Activated gamma-delta T cell treated with Interleukin-2 at 50 U/mL for 16 hours (primary cell): ENCODE measurements around the gene AMER3.
A peak's percentile ranks its signal among the peaks of the same experiment; 100 is the strongest.

Experiments used
- DNase-seq: peaks from one replicate; pipeline ENCODE4 v3.0.0-alpha.2; 2020

The AMER3 gene

GRCh38 chr2:130785466-130786055, 30.2 kb downstream of the AMER3 start:
- no peak for DNase-seq

- DNase-seq: no peak
These were observed 30.7 kb downstream of the AMER3 start for GRCh38 chr2:130786076-130786475.

GRCh38 chr2:130787841-130788240, 32.5 kb downstream of the AMER3 start:
- DNase-seq: no peak

GRCh38 chr2:130790312-130790711, 35.0 kb downstream of the AMER3 start:
- no peak for DNase-seq

GRCh38 chr2:130790804-130791616, 35.7 kb downstream of the AMER3 start:
- no peak for DNase-seq

GRCh38 chr2:130791617-130791939, 36.2 kb downstream of the AMER3 start:
- DNase-seq: no peak

GRCh38 chr2:130795431-130795830, 40.1 kb downstream of the AMER3 start:
- DNase-seq: no peak

GRCh38 chr2:130796290-130796689, 41.0 kb downstream of the AMER3 start:
- no peak for DNase-seq

GRCh38 chr2:130797493-130798435, 42.4 kb downstream of the AMER3 start:
- DNase-seq: peak; percentile 93

GRCh38 chr2:130798472-130799218, 43.3 kb downstream of the AMER3 start:
- DNase-seq: no peak

GRCh38 chr2:130799295-130799694, 44.0 kb downstream of the AMER3 start:
- DNase-seq: no peak

GRCh38 chr2:130805613-130806012, 50.3 kb downstream of the AMER3 start:
- no peak for DNase-seq

- no peak for DNase-seq
These were observed 51.0 kb downstream of the AMER3 start for GRCh38 chr2:130806370-130806769.

- no peak for DNase-seq
These were observed 52.5 kb downstream of the AMER3 start for GRCh38 chr2:130807659-130808385.

- no peak for DNase-seq
These were observed 53.3 kb downstream of the AMER3 start for GRCh38 chr2:130808482-130809268.

- DNase-seq: no peak
These were observed 55.1 kb downstream of the AMER3 start for GRCh38 chr2:130810490-130810889.

- no peak for DNase-seq
These were observed 58.4 kb downstream of the AMER3 start for GRCh38 chr2:130813722-130814121.

GRCh38 chr2:130814931-130815680, 59.8 kb downstream of the AMER3 start:
- no peak for DNase-seq
